Neuronal stem cell (in vitro differentiated cells): ENCODE results near the gene ARHGAP5.

Experiments
- DNase-seq: peaks from one replicate; pipeline ENCODE4 v3.0.0-alpha.2; 2013; ENCODE audit warnings: low spot score
- H2AFZ ChIP-seq: one replicate; pipeline ENCODE4 v1.6.1; 2013; ENCODE audit warnings: mild to moderate bottlenecking, low read length, inconsistent platforms
- H2AK5ac ChIP-seq: 2 replicates; pipeline ENCODE4 v1.6.1; 2013; ENCODE audit warnings: low read depth, mild to moderate bottlenecking, inconsistent platforms, low read length, moderate library complexity, mixed read lengths
- H2BK120ac ChIP-seq: 2 replicates; pipeline ENCODE4 v1.6.1; 2013; ENCODE audit warnings: low read depth, mild to moderate bottlenecking, inconsistent platforms, low read length, moderate library complexity, mixed read lengths
- H2BK12ac ChIP-seq: one replicate; pipeline ENCODE4 v1.6.1; 2013; ENCODE audit warnings: low read length, inconsistent platforms
- H2BK15ac ChIP-seq: 2 replicates; pipeline ENCODE4 v1.6.1; 2013; ENCODE audit warnings: mild to moderate bottlenecking, low read length, inconsistent platforms, mixed read lengths
- H2BK5ac ChIP-seq: one replicate; pipeline ENCODE4 v1.6.1; 2013; ENCODE audit warnings: inconsistent platforms, mild to moderate bottlenecking, low read length, moderate library complexity
- H3K14ac ChIP-seq: one replicate; pipeline ENCODE4 v1.6.1; 2013; ENCODE audit warnings: low read length, inconsistent platforms
- H3K18ac ChIP-seq: 2 replicates; pipeline ENCODE4 v1.6.1; 2013; ENCODE audit warnings: low read length, inconsistent platforms
- H3K23ac ChIP-seq: 2 replicates; pipeline ENCODE4 v1.6.1; 2013; ENCODE audit warnings: low read depth, mild to moderate bottlenecking, mixed read lengths, low read length, inconsistent platforms; ENCODE audit not compliant: poor library complexity
- H3K27ac ChIP-seq: replicated peaks from 3 replicates; pipeline ENCODE4 v1.5.1; 2013; ENCODE audit warnings: low read length, inconsistent platforms
- H3K27me3 ChIP-seq, 3 experiments: 2 replicates each; pipeline ENCODE4 v1.6.1; 2013; ENCODE audit warnings: low read length in 3 of 3, mild to moderate bottlenecking in 2 of 3, inconsistent platforms in 1 of 3, low read depth in 1 of 3, mixed read lengths in 1 of 3, moderate library complexity in 1 of 3; ENCODE audit not compliant: control insufficient read depth in 3 of 3, insufficient read depth in 3 of 3
- H3K36me3 ChIP-seq, 2 donors: replicated peaks in 1 of 2; 2 replicates each; pipeline ENCODE4 v1.6.1; 2013; ENCODE audit warnings: low read length in 2 of 2; ENCODE audit not compliant: control insufficient read depth in 2 of 2, insufficient read depth in 2 of 2
- H3K4ac ChIP-seq: 2 replicates; pipeline ENCODE4 v1.6.1; 2013; ENCODE audit warnings: inconsistent platforms, mild to moderate bottlenecking, low read length, moderate library complexity
- H3K4me1 ChIP-seq, 2 donors: 1 replicate in 1 of 2; 2 replicates in 1 of 2; pipeline ENCODE4 v1.6.1; 2013; ENCODE audit warnings: low read length in 2 of 2, low read depth in 1 of 2; ENCODE audit not compliant: control insufficient read depth in 2 of 2, insufficient read depth in 1 of 2
- H3K4me2 ChIP-seq: one replicate; pipeline ENCODE4 v1.6.1; 2013; ENCODE audit warnings: mild to moderate bottlenecking, low read length, inconsistent platforms; ENCODE audit not compliant: insufficient read depth, poor library complexity, severe bottlenecking
- H3K4me3 ChIP-seq, 2 donors: 2 replicates each; pipeline ENCODE4 v1.5.1; 2013; ENCODE audit warnings: low read length in 2 of 2, mild to moderate bottlenecking in 2 of 2, inconsistent platforms in 1 of 2, moderate library complexity in 1 of 2
- H3K79me1 ChIP-seq: one replicate; pipeline ENCODE4 v1.6.1; 2013; ENCODE audit warnings: low read depth, mild to moderate bottlenecking, inconsistent platforms, low read length, moderate library complexity
- H3K9ac ChIP-seq: one replicate; pipeline ENCODE4 v1.6.1; 2013; ENCODE audit warnings: mild to moderate bottlenecking, low read depth, low read length, inconsistent platforms; ENCODE audit not compliant: poor library complexity
- H3K9me3 ChIP-seq, 2 donors: replicated peaks in 1 of 2; 2 replicates each; pipeline versions ENCODE3 to v1.6.1; 2013; ENCODE audit warnings: low read length in 2 of 2, mild to moderate bottlenecking in 2 of 2, inconsistent platforms in 1 of 2, low read depth in 1 of 2, mixed read lengths in 1 of 2, moderate library complexity in 1 of 2; ENCODE audit not compliant: control insufficient read depth in 2 of 2, insufficient read depth in 1 of 2
- H4K8ac ChIP-seq: one replicate; pipeline ENCODE4 v1.6.1; 2013; ENCODE audit warnings: low read depth, mild to moderate bottlenecking, inconsistent platforms, low read length, moderate library complexity
- H4K91ac ChIP-seq: one replicate; pipeline ENCODE4 v1.6.1; 2013; ENCODE audit warnings: low read length, low read depth, mild to moderate bottlenecking, inconsistent platforms; ENCODE audit not compliant: poor library complexity
- WGBS, 2 donors: extraction: QIAGEN DNeasy Blood & Tissue Kit; methylation state at CpG; one replicate each; pipeline ENCODE4 v1.1.7; 2013; ENCODE audit warnings: missing lambda C conversion rate in 2 of 2, mixed read lengths in 1 of 2; ENCODE audit not compliant: insufficient read length in 2 of 2, insufficient replicate concordance in 1 of 2; ENCODE audit errors: extremely low coverage in 2 of 2; 5-methylcytosine and 5-hydroxymethylcytosine counted together

Gene ARHGAP5

DNA sequence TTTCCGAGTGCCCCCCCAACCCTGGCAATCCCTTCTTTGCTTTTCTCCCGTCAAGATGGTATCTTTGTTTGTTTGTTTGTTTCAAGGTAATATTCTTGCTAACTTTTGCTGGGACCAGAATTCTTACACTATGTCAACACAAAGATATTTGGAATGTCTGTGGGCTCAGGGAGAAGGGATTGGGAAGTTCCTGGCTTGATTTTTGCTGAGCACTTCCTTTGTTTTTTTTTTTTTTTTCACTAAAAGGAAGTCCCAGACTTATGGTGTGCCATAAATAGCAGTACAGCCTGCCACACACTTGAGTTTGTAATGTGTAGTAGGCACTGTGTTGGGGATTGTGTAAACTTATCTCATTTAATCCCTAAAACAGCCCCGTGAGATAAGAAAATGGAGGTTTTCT, 113.6 kb downstream of the ARHGAP5 start:
- no peak overlapping the region for H3K9ac ChIP-seq
- H3K9me3 ChIP-seq = no peaks in the 10 kb centered on the region
- DNase-seq = no peak
- H2AK5ac ChIP-seq = no peak overlapping the region
- H4K8ac ChIP-seq = no peak overlapping the region
- H3K27ac ChIP-seq = no peak overlapping the region
- no peak overlapping the region for H3K23ac ChIP-seq
- no peak overlapping the region for H3K4ac ChIP-seq
- no peak overlapping the region for H3K14ac ChIP-seq
- H3K4me3 ChIP-seq = no peak overlapping the region
- H3K4me2 ChIP-seq = no peak overlapping the region
- no peaks in the 10 kb centered on the region for H3K4me1 ChIP-seq
- no peak overlapping the region for H2AFZ ChIP-seq
- H2BK5ac ChIP-seq = no peak overlapping the region
- H2BK15ac ChIP-seq = no peak overlapping the region
- no peaks in the 10 kb centered on the region for H3K27me3 ChIP-seq
- WGBS, 2 donors = no CpG with 5 or more reads among the region's 3 CpGs
- no peak overlapping the region for H2BK120ac ChIP-seq
- H3K36me3 ChIP-seq = no peaks in the 10 kb centered on the region
- H4K91ac ChIP-seq = no peak overlapping the region
- H3K79me1 ChIP-seq = no peaks in the 10 kb centered on the region
- H2BK12ac ChIP-seq = no peak overlapping the region
- no peak overlapping the region for H3K18ac ChIP-seq

DNA sequence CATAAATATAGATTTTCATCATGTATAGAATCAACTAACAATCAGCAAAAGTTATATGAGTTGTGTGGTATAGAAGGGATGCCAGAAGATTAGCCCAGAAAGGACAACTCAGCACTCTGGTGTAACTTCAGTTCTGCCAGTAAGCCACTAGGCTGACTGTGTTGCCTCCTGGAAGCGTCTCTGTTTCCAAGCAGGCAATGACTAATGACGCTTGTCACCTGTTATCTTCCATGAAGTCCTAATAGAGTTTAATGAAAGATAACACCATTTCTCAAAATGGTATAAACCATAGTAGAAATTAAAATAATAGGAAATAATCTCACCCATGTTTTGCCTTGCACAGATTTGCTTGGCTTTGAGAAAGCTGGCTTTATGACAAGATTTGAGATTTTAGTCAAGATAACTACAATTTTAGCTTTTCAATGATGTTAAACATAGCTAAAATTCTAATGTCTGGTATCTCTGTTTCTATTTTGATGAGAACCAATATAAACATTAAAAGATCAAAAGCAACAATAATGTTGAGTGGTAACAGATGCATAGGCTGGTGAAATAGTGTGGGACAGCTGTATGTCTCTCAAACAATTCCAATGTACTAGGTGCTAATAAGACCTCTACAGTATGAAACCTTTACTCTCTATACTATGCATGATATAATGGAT, 115.7 kb downstream of the ARHGAP5 start:
- no peak for DNase-seq
- Histone ChIP-seq H3K27ac (no peak overlapping the region), H3K23ac (no peak overlapping the region), H4K8ac (no peak overlapping the region), H2BK12ac (no peak overlapping the region), H3K27me3 (peaks cover 0 to 3% (median 0%) of the 10 kb centered on the region in 3 experiments), H3K4me3 (no peak overlapping the region), H3K4me1 (no peaks in the 10 kb centered on the region), H2AK5ac (no peak overlapping the region), H2AFZ (no peak overlapping the region), H3K14ac (no peak overlapping the region), H2BK5ac (no peak overlapping the region), H3K79me1 (no peaks in the 10 kb centered on the region), H3K4me2 (no peak overlapping the region), H2BK120ac (no peak overlapping the region), H3K4ac (no peak overlapping the region), H4K91ac (no peak overlapping the region), H2BK15ac (no peak overlapping the region), H3K18ac (no peak overlapping the region), H3K36me3 (no peaks in the 10 kb centered on the region), H3K9ac (no peak overlapping the region), H3K9me3 (no peaks in the 10 kb centered on the region)
- WGBS, 2 donors = no CpG with 5 or more reads among the region's 2 CpGs

DNA sequence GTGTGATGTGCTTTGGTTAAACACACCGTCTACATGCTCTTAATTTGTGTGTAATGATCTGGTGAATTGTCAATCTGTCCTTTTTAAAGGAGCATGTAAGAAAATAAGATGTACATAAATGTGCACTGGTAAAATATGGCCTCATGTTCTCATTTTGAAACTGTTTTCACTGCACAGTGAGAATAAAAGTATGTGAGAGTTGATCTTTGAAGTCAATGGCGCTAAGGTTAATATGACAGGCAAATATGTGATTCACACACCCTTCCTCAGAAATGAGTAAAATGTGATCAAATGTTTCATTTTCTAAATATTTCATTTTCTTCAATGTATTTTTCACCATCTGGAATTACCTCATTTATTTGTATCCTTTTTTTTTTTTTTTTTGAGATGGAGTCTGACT, 116.4 kb downstream of the ARHGAP5 start:
- DNase-seq = no peak
- H3K9ac ChIP-seq = no peak overlapping the region
- H3K4ac ChIP-seq = no peak overlapping the region
- no peak overlapping the region for H2AK5ac ChIP-seq
- no peak overlapping the region for H2BK15ac ChIP-seq
- H3K79me1 ChIP-seq = no peaks in the 10 kb centered on the region
- no peaks in the 10 kb centered on the region for H3K4me1 ChIP-seq
- no peak overlapping the region for H4K91ac ChIP-seq
- no peaks in the 10 kb centered on the region for H3K9me3 ChIP-seq
- H3K36me3 ChIP-seq = no peaks in the 10 kb centered on the region
- H3K23ac ChIP-seq = no peak overlapping the region
- H2BK120ac ChIP-seq = no peak overlapping the region
- H3K27me3 ChIP-seq = peaks cover 0 to 3% (median 0%) of the 10 kb centered on the region in 3 experiments
- H3K18ac ChIP-seq = no peak overlapping the region
- no CpG with 5 or more reads among the region's 2 CpGs for WGBS, 2 donors
- H2BK12ac ChIP-seq = no peak overlapping the region
- H3K4me3 ChIP-seq = no peak overlapping the region
- no peak overlapping the region for H3K27ac ChIP-seq
- H3K14ac ChIP-seq = no peak overlapping the region
- H3K4me2 ChIP-seq = no peak overlapping the region
- no peak overlapping the region for H2BK5ac ChIP-seq
- H4K8ac ChIP-seq = no peak overlapping the region
- H2AFZ ChIP-seq = no peak overlapping the region

DNA sequence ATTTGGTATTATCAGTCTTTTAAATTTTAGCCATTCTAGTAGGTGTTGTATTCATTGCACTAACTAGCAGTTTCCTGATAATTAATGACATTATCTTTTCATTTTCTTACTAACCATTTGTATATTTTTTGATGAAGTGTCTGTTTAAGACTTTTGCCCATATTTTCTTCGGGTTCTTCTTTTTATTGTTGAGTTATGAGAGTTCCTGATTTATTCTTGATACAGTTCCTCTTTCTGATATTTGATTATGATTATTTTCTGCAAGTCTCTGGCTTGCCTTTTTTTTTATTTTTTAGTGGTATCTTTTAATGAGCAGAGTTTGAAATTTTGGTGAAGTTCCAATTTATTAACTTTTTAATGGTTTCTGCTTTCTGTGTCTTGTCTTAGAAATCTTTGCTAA, 118.5 kb downstream of the ARHGAP5 start:
- no peak overlapping the region for H2BK12ac ChIP-seq
- no peak overlapping the region for H2AK5ac ChIP-seq
- H3K36me3 ChIP-seq = no peaks in the 10 kb centered on the region
- no peak overlapping the region for H4K91ac ChIP-seq
- no CpG with 5 or more reads among the region's 1 CpG for WGBS, 2 donors
- no peaks in the 10 kb centered on the region for H3K79me1 ChIP-seq
- H3K4me3 ChIP-seq = no peak overlapping the region
- no peaks in the 10 kb centered on the region for H3K9me3 ChIP-seq
- no peak overlapping the region for H3K18ac ChIP-seq
- H3K27me3 ChIP-seq = peaks cover 0 to 5% (median 0%) of the 10 kb centered on the region in 3 experiments
- H4K8ac ChIP-seq = no peak overlapping the region
- no peak overlapping the region for H3K4ac ChIP-seq
- no peak overlapping the region for H3K14ac ChIP-seq
- no peak overlapping the region for H2AFZ ChIP-seq
- no peak overlapping the region for H3K27ac ChIP-seq
- H3K4me2 ChIP-seq = no peak overlapping the region
- no peak overlapping the region for H2BK120ac ChIP-seq
- no peak overlapping the region for H2BK15ac ChIP-seq
- no peak overlapping the region for H2BK5ac ChIP-seq
- no peak overlapping the region for H3K23ac ChIP-seq
- no peak overlapping the region for H3K9ac ChIP-seq
- DNase-seq = no peak
- no peaks in the 10 kb centered on the region for H3K4me1 ChIP-seq
